ENCODE measurements around the gene NID1. TPM values are rescaled to one million over a fixed set of nuclear protein-coding genes. Genes with fewer than 3 reads are reported as not detected.

NID1 gene
- total and polyA plus RNA-seq, 12 donors, result 26.0 to 216 (median 82.5) TPM

- Histone ChIP-seq H3K9me3 (replicated peaks in 1 of 3) (no peaks in the 10 kb centered on the region), H3K4me3 (no peak overlapping the region), H3K36me3 (replicated peaks in 1 of 2) (no peaks in the 10 kb centered on the region), H3K4me1 (replicated peaks in 1 of 2) (peaks cover 0 to 6% of the 10 kb centered on the region in 2 donors), H3K27me3 (no peaks in the 10 kb centered on the region), H3K27ac (peak overlapping the region in 1 of 5 donors; percentile 18)
- 73 to 86% (median 81%) methylated on average over 6 of the region's 6 CpGs for WGBS, 4 donors
- no peak for DNase-seq
- TF ChIP-seq CTCF (IDR thresholded peaks at IDR 0.05), result no peak
- no peak for TF ChIP-seq POLR2A (IDR thresholded peaks at IDR 0.05)
- intact Hi-C loops (cut with DNase I), result loop anchor here in 1 of 2 donors (10.0 kb wide), 1 partner anchor 68 kb away; no protein-coding TSS in a partner anchor
Measured at GRCh38 chr1:235942625-235942934, 122.3 kb downstream of the NID1 start.

GRCh38 chr1:235941876-235942624 is 122.8 kb downstream of the NID1 start:
- H3K4me3 ChIP-seq, result no peak overlapping the region
- no peak overlapping the region for H3K27ac ChIP-seq
- peaks cover 0 to 6% of the 10 kb centered on the region in 2 donors for H3K4me1 ChIP-seq (replicated peaks in 1 of 2)
- no peaks in the 10 kb centered on the region for H3K36me3 ChIP-seq (replicated peaks in 1 of 2)
- intact Hi-C loops (cut with DNase I), result loop anchor here in 1 of 2 donors (10.0 kb wide), 1 partner anchor 67 kb away; no protein-coding TSS in a partner anchor
- H3K27me3 ChIP-seq, result no peaks in the 10 kb centered on the region
- WGBS, 4 donors, result 71 to 82% (median 79%) methylated on average over 12 of the region's 12 CpGs
- TF ChIP-seq POLR2A (IDR thresholded peaks at IDR 0.05) (no peak), CTCF (IDR thresholded peaks at IDR 0.05) (no peak)
- no peaks in the 10 kb centered on the region for H3K9me3 ChIP-seq (replicated peaks in 1 of 3)
- DNase-seq, result peak in 2 of 7 donors; percentile 18 to 60

GRCh38 chr1:235940285-235940684 is 124.6 kb downstream of the NID1 start:
- intact Hi-C loops (cut with DNase I), result loop anchor here in 1 of 2 donors (10.0 kb wide), 1 partner anchor 65 kb away; no protein-coding TSS in a partner anchor
- no peak for DNase-seq

GRCh38 chr1:235939480-235939775 is 125.5 kb downstream of the NID1 start:
- intact Hi-C loops (cut with DNase I), result no loop called here
- Histone ChIP-seq H3K4me3 (no peak overlapping the region), H3K36me3 (replicated peaks in 1 of 2) (no peaks in the 10 kb centered on the region), H3K27me3 (no peaks in the 10 kb centered on the region), H3K4me1 (replicated peaks in 1 of 2) (peaks cover 0 to 14% of the 10 kb centered on the region in 2 donors), H3K9me3 (replicated peaks in 1 of 3) (no peaks in the 10 kb centered on the region), H3K27ac (peak overlapping the region in 1 of 5 donors; percentile 28)
- TF ChIP-seq CTCF (IDR thresholded peaks at IDR 0.05), result no peak
- TF ChIP-seq POLR2A (IDR thresholded peaks at IDR 0.05), result no peak
- DNase-seq, result no peak
- 63 to 81% (median 72%) methylated on average over 1 of the region's 1 CpG for WGBS, 4 donors

More at GRCh38 chr1:235940285-235940684, 124.6 kb downstream of the NID1 start:
- 56 to 90% (median 85%) methylated on average over 6 of the region's 6 CpGs for WGBS, 4 donors
- H3K27ac ChIP-seq, result no peak overlapping the region
- H3K9me3 ChIP-seq (replicated peaks in 1 of 3), result no peaks in the 10 kb centered on the region
- H3K4me1 ChIP-seq (replicated peaks in 1 of 2), result peaks cover 0 to 14% of the 10 kb centered on the region in 2 donors
- TF ChIP-seq CTCF (IDR thresholded peaks at IDR 0.05), result no peak
- TF ChIP-seq POLR2A (IDR thresholded peaks at IDR 0.05), result no peak
- H3K36me3 ChIP-seq (replicated peaks in 1 of 2), result no peaks in the 10 kb centered on the region
- H3K4me3 ChIP-seq, result no peak overlapping the region
- no peaks in the 10 kb centered on the region for H3K27me3 ChIP-seq
